Endodermal cell (in vitro differentiated cells): ENCODE measurements around the gene TMEM231. TPM values are rescaled to one million over a fixed set of nuclear protein-coding genes. Genes with fewer than 3 reads are reported as not detected.

ENCODE experiments used
- DNase-seq: peaks from one replicate; pipeline ENCODE4 v3.0.0-alpha.2; 2017
- H3K27ac ChIP-seq: 2 replicates; pipeline ENCODE4 v1.5.1; 2013; ENCODE audit warnings: mild to moderate bottlenecking, low read depth, low read length, moderate library complexity
- H3K27me3 ChIP-seq: 2 replicates; pipeline ENCODE4 v1.6.1; 2013; ENCODE audit warnings: mild to moderate bottlenecking, low read length, moderate library complexity; ENCODE audit not compliant: insufficient read depth, control insufficient read depth, poor library complexity, severe bottlenecking
- H3K36me3 ChIP-seq: 2 replicates; pipeline ENCODE4 v1.7.0; 2013; ENCODE audit warnings: mild to moderate bottlenecking, low read length, moderate library complexity; ENCODE audit not compliant: control insufficient read depth, insufficient read depth
- H3K4me1 ChIP-seq: one replicate; pipeline ENCODE4 v1.7.0; 2013; ENCODE audit warnings: low read length; ENCODE audit not compliant: control insufficient read depth, insufficient read depth
- H3K4me3 ChIP-seq: 2 replicates; pipeline ENCODE4 v1.5.1; 2013; ENCODE audit warnings: mild to moderate bottlenecking, low read length, moderate library complexity
- H3K9ac ChIP-seq: 2 replicates; pipeline ENCODE4 v1.6.1; 2013; ENCODE audit warnings: mild to moderate bottlenecking, low read length, moderate library complexity; ENCODE audit not compliant: poor library complexity, severe bottlenecking; ENCODE audit errors: extremely low read depth
- H3K9me3 ChIP-seq: 2 replicates; pipeline ENCODE4 v1.6.1; 2013; ENCODE audit warnings: mild to moderate bottlenecking, low read length, moderate library complexity; ENCODE audit not compliant: control insufficient read depth
- H3K27ac Mint-ChIP-seq: 2 replicates; pipeline ENCODE4 v1.8.0; 2020; ENCODE audit warnings: mixed read lengths
- H3K27me3 Mint-ChIP-seq: 2 replicates; pipeline ENCODE4 v1.8.0; 2021; ENCODE audit warnings: mild to moderate bottlenecking, mixed read lengths; ENCODE audit not compliant: insufficient read depth
- H3K36me3 Mint-ChIP-seq: 2 replicates; pipeline ENCODE4 v1.8.0; 2020; ENCODE audit warnings: low read depth, mixed read lengths
- H3K4me1 Mint-ChIP-seq: 2 replicates; pipeline ENCODE4 v1.8.0; 2020; ENCODE audit warnings: mixed read lengths
- H3K4me3 Mint-ChIP-seq: 2 replicates; pipeline ENCODE4 v1.8.0; 2020; ENCODE audit warnings: mild to moderate bottlenecking, moderate library complexity, mixed read lengths
- H3K9me3 Mint-ChIP-seq: 2 replicates; pipeline ENCODE4 v1.8.0; 2020; ENCODE audit warnings: mild to moderate bottlenecking, mixed read lengths
- WGBS, 2 experiments: methylation state at CpG; one replicate each; pipeline versions ENCODE4 v1.1.5 to v1.1.7; 2013; ENCODE audit warnings: missing lambda C conversion rate in 2 of 2, mixed read lengths in 1 of 2; ENCODE audit not compliant: insufficient coverage in 1 of 2, insufficient read length in 1 of 2; 5-methylcytosine and 5-hydroxymethylcytosine counted together
- total RNA-seq, 2 donors: library from RNA; stranded (reverse); fragmentation: NEBNext Ultra II Directional in 1 of 2; extraction: Animal tissue kit (Norgen Biotek cat#: 25700) in 1 of 2; gene quantifications; 2 replicates in 1 of 2; 3 replicates in 1 of 2; pipeline ENCODE4 v1.2.1, GENCODE V29; 2021
- TF ChIP-seq, protein P1 (sequence below): fragments of 200-600 bp; sonication (generic); conservative IDR thresholded peaks from 2 replicates; pipeline ENCODE4 v1.5.0; 2021; ENCODE audit warnings: antibody characterized with exemption, mild to moderate bottlenecking

TMEM231 gene
- total RNA-seq, 2 donors from 2014 or later: 11.9 to 15.7 TPM

DNA sequence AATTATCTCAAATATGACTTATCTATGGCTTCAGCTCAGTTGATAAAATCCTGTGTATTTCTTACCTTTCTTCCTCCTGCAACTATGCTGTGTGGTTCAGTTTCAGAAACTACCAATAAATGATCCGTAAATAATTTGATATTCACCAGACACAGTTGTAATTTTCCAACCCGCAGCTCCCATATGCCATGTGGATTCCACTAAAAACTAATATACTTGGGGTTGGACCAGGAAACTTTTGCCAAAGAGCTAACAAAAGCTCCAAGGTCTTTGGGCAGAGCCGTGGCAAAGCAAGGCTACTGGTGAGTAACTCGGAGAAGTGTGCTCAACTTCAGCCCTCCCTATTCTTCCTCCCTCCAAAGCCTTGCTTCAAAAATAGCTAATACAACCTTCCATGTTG is 58.5 kb downstream of the TMEM231 start:
- Mint-ChIP-seq H3K4me3 (no peak overlapping the region), H3K36me3 (no peaks in the 10 kb centered on the region), H3K9me3 (no peaks in the 10 kb centered on the region), H3K27me3 (peaks cover 26% of the 10 kb centered on the region), H3K4me1 (peaks cover 5% of the 10 kb centered on the region), H3K27ac (no peak overlapping the region)
- Histone ChIP-seq H3K27ac (no peak overlapping the region), H3K4me1 (no peaks in the 10 kb centered on the region), H3K4me3 (no peak overlapping the region), H3K9ac (no peak overlapping the region), H3K27me3 (peaks cover 13% of the 10 kb centered on the region), H3K9me3 (no peaks in the 10 kb centered on the region), H3K36me3 (no peaks in the 10 kb centered on the region)
- no peak for DNase-seq
- 85 to 93% methylated on average over 2 to 4 of the region's 4 CpGs for WGBS, 2 experiments
- TF ChIP-seq, protein P1, sequence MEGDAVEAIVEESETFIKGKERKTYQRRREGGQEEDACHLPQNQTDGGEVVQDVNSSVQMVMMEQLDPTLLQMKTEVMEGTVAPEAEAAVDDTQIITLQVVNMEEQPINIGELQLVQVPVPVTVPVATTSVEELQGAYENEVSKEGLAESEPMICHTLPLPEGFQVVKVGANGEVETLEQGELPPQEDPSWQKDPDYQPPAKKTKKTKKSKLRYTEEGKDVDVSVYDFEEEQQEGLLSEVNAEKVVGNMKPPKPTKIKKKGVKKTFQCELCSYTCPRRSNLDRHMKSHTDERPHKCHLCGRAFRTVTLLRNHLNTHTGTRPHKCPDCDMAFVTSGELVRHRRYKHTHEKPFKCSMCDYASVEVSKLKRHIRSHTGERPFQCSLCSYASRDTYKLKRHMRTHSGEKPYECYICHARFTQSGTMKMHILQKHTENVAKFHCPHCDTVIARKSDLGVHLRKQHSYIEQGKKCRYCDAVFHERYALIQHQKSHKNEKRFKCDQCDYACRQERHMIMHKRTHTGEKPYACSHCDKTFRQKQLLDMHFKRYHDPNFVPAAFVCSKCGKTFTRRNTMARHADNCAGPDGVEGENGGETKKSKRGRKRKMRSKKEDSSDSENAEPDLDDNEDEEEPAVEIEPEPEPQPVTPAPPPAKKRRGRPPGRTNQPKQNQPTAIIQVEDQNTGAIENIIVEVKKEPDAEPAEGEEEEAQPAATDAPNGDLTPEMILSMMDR: no peak

DNA sequence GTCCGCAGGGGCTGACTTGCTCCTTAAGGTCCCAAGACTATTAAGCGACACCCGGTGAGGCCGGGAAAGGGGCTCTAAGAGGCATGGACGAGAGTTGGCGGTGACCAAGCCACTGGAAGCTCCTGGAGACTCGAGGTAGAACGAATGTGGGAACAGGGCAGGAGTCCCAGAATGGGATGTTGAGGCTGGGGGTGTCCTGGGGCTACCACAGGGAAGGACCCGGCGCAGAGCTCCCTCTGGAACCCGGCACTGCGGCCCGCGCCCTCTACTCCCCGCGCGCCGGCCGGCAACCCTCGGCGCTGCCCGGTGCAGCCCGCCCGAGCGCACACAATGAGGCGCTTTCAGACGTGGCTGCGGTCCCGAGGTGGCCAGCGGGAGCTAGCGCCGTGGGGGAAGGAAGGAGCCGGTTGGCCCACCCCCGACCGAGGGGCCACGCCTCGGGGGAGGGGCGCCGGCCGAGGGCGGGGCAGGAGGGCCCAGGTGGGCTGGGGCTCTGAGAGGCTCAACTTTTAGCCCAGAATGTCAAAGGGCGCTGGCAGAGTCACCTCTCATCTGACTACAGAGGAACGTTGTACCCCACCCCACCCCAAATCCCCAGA is 60.9 kb downstream of the TMEM231 start, which contains the start of gene CHST6:
TSS of gene CHST6 (minus strand) at position 366 of the 599 bp plus-strand sequence. CDS start 15,613 bp downstream, outside the sequence.
- Histone ChIP-seq H3K27me3 (peaks cover 13% of the 10 kb centered on the region), H3K4me3 (peak within 1 kb of the TSS; percentile 86), H3K9me3 (no peaks in the 10 kb centered on the region), H3K9ac (peak within 1 kb of the TSS; percentile 49), H3K36me3 (no peaks in the 10 kb centered on the region), H3K4me1 (no peaks in the 10 kb centered on the region), H3K27ac (no peak within 1 kb of the TSS)
- TF ChIP-seq, protein P1: no peak
- peak; percentile 93 for DNase-seq
- Mint-ChIP-seq H3K4me3 (peak within 1 kb of the TSS; percentile 80), H3K27me3 (peaks cover 18% of the 10 kb centered on the region), H3K4me1 (peaks cover 5% of the 10 kb centered on the region), H3K36me3 (no peaks in the 10 kb centered on the region), H3K27ac (peak within 1 kb of the TSS; percentile 68), H3K9me3 (no peaks in the 10 kb centered on the region)
- 2% methylated on average over 17 to 43 of the region's 43 CpGs for WGBS, 2 experiments

DNA sequence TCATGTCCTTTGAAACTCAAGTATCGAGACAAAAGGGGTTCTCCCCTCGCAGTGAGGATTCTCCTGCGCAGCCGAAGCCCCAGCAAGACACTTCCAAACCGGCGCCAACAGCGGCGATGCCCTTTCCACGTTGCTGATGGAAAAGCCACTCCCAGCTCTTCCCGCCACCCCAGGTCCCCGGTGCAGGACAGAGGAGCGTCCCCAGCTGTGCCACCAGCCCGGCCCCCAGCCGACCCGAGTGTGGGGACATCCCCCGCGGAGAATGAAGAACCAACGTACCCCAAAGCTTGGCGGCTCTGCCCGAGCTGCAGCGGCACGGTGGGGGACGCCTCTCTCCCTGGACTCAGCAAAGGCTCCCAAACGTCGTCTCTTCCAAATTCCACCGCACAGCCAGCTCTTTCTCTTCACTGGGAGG is 61.4 kb downstream of the TMEM231 start:
- no peak for DNase-seq
- H3K4me1 Mint-ChIP-seq: peaks cover 5% of the 10 kb centered on the region
- no peaks in the 10 kb centered on the region for H3K4me1 ChIP-seq
- H3K4me3 ChIP-seq: peak overlapping the region; percentile 86
- TF ChIP-seq, protein P1: no peak
- peaks cover 13% of the 10 kb centered on the region for H3K27me3 ChIP-seq
- H3K27ac ChIP-seq: no peak overlapping the region
- WGBS, 2 experiments: 6 to 12% methylated on average over 13 to 26 of the region's 26 CpGs
- peaks cover 18% of the 10 kb centered on the region for H3K27me3 Mint-ChIP-seq
- H3K36me3 Mint-ChIP-seq: no peaks in the 10 kb centered on the region
- H3K9me3 ChIP-seq: no peaks in the 10 kb centered on the region
- peak overlapping the region; percentile 68 for H3K27ac Mint-ChIP-seq
- H3K9ac ChIP-seq: peak overlapping the region; percentile 49
- no peaks in the 10 kb centered on the region for H3K9me3 Mint-ChIP-seq
- H3K36me3 ChIP-seq: no peaks in the 10 kb centered on the region
- peak overlapping the region; percentile 80 for H3K4me3 Mint-ChIP-seq
